GM12874 (cell line): ENCODE measurements around the gene CRYGA.

Source experiments
- CTCF ChIP-seq: IDR thresholded peaks from 2 replicates; pipeline ENCODE4 v1.5.1; 2011; ENCODE audit warnings: low read depth, mild to moderate bottlenecking, control low read depth, low read length, moderate library complexity; ENCODE audit not compliant: insufficient read depth

The CRYGA gene

DNA sequence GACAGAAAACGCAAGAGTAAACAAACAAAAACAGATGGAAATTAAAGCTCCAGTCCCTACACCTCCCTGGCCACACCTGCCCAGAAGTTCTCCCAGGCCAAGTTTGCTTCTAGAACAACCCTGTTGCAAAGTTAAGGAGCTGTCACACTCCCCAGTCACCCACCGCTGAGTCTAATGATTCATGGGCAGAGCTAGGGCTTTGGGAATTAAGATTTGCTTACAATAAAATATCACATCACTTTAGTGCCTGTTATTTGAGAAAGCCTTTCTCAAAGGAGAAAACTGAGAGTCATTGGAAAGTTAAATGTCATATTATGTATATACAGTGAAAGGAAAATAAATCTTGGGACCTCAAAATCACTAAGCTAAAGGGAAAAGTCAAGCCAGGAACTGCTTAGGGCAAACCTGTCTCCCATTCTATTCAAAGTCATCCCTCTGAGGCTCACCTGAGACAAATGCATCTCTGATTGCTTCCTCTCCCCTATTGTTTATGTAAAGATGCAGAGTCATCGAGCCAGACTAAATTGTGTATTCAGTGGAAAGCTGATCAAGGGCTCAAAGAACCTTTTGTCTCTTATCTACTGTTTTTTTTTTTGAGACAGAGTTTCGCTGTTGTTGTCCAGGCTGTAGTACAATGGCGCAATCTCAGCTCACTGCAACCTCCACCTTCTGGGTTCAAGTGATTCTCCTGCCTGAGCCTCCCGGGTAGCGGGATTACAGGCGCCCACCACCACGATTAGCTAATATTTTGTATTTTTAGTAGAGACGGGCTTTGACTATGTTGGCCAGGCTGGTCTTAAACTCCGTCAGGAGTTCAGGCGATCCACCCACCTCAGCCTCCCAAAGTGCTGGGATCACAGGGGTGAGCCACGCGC is 20.2 kb downstream of the CRYGA start:
- TF ChIP-seq CTCF = no peak

GRCh38 chr2:208142240-208142924 is 21.0 kb downstream of the CRYGA start:
- TF ChIP-seq CTCF = no peak

DNA sequence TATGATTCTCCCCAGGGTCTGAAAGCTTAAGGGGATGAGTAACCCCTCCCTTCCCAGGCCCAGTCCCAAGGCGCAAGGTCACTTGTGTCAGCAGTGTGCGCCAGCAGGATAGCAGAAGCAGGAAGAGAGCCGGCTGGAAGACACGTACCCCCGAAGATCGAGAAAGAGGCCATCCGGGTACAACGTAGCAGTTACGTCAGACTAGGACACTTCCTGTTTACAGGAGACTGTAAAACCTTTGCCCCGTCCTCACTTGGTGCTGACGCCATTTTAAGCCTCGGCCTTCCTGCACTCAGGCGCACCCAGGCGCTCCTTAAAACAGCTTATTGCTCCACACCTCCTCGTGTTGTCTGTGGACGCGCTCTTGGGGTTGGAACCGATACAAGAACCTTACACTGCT is 23.9 kb downstream of the CRYGA start:
- TF ChIP-seq CTCF = no peak

GRCh38 chr2:208136716-208137094 is 26.7 kb downstream of the CRYGA start:
- no peak for TF ChIP-seq CTCF

GRCh38 chr2:208135794-208136715 is 27.3 kb downstream of the CRYGA start:
- no peak for TF ChIP-seq CTCF

GRCh38 chr2:208134928-208135586 is 28.3 kb downstream of the CRYGA start:
- no peak for TF ChIP-seq CTCF
